Activated CD4-positive, alpha-beta T cell treated with anti-CD3 and anti-CD28 coated beads, Interleukin-2, amount 50 U/mL, for 1 hour (primary cell): ENCODE measurements around the gene NUBPL.
"Not testable (repeated sequence)": the region's sequence is repeated elsewhere in the genome, so short reads cannot be mapped to it uniquely, and the experiment has no call there.

Source experiments
- DNase-seq: peaks from one replicate; pipeline ENCODE4 v3.0.0-alpha.2; 2020

NUBPL gene

DNA sequence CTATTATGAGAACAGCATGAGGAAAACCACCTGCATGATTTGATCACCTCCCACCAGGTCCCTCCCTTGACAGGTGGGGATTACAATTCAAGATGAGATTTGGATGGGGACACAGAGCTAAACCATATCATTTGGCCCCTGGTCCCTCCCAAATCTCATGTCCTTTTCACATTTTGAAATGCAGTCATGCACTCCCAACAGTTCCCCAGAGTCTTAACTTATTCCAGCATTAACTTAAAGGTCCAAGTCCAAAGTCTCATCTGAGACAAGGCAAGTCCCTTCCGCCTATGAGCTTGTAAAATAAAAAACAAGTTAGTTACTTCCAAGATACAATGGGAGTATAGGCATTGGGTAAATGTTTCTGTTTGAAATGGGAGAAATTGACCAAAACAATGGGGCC is 189.8 kb downstream of the NUBPL start:
- not testable (repeated sequence) for DNase-seq

DNA sequence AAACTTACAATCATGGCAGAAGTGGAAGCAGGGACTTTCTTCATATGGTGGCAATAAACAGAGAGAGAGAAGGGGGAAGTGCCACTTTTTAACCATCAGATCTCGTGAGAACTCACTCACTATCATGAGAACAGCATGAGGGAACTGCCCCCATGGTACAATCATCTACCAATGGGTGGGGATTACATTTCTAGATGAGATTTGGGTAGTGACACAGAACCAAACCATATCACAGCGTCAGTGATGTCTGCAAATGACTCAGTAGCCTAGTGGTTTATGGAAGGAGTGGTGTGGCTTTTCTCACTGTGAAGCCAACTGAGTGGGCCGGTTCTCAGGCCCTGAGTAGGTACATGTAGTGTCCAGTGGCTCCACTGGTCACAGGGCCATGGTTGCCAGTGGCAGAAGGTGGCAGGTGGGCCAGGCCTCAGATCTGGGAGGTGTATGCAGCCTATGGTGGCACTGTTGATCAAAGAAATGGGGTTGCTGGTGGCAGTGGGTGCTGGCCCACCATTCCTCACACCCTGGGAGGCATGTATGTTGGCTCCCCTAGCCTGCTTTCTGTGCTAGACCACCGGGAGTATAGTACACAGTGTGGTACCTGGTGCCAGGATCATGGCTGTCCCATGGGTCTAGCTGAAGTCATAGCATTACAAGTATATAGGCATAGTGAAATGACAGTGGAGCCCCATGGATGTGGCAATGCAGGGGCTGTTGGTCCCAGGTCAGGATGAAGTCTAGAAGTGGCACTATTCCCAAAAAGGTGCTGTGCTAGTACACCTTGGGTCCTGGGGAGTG is 191.9 kb downstream of the NUBPL start:
- DNase-seq = no peak

DNA sequence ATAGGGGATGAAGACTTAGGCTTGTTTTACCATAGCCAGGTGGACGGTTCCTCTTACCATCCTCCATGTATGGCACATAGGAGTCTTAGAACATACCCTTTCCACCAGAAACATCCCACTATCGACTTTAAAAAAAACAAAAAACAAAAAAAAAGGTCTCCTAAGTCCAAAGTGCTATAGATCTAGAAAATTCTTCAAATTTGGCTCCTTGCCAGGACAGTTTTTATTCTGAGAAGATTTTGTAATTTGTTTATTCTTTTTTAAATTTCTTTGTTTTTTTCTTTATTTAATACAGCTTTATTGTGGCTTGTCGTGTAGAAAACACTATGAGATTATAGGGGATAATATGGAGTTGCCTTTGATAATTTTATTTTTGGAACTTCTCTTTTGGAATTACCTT is 197.7 kb downstream of the NUBPL start:
- no peak for DNase-seq

DNA sequence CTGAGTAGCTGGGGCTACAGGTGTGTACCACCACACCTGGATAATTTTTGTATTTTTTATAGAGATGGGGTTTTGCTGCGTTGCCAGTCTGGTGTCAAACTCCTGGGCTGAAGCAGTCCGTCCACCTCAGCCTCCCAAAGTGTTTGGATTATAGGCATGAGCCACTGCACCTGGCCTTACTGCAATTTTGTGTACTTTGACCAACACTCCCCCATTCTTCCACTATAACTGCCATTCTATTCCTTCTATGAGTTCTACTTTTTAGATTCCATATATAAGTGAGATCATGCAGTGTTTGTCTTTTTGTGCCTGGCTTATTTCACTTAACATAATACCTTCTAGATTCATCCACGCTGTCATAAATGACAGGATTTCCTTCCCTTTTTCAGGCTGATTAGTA is 199.1 kb downstream of the NUBPL start:
- no peak for DNase-seq

DNA sequence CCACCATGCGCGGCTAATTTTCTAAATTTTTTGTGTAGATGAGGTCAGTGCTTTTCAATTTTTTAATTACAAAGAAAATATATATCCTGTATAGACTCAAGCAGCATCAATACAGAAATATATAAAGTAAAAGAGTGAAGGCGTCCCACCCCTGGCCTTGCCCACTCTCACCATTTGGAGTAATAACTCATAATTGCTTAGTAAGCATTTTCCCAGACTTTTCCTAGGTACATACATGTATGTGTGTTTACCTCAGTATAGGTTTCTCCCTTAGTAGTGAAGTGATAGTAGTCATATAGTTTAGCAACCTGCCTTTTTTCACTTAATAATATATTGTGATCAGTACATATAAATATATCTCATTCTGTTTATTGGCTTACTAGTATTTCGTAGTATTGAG is 200.1 kb downstream of the NUBPL start:
- no peak for DNase-seq

DNA sequence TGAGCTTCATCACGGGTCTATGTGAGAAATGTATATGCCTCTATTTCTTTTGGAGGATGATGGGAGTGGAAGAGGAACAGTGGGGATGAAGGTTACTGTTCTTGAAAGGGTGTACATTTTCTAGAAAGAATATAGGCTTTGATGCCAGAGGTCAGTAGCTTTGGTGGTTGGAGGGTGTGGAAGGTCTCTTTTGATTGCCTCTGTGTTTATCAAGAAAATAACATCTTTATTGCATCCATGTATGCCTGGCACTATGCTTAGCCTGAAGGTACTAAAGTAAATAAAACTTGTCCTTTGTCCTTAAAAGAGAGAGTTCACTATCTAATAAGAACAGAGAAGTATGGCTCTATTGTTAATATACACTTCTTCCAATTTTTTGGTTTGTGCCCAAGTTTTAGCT is 201.8 kb downstream of the NUBPL start:
- DNase-seq = no peak

DNA sequence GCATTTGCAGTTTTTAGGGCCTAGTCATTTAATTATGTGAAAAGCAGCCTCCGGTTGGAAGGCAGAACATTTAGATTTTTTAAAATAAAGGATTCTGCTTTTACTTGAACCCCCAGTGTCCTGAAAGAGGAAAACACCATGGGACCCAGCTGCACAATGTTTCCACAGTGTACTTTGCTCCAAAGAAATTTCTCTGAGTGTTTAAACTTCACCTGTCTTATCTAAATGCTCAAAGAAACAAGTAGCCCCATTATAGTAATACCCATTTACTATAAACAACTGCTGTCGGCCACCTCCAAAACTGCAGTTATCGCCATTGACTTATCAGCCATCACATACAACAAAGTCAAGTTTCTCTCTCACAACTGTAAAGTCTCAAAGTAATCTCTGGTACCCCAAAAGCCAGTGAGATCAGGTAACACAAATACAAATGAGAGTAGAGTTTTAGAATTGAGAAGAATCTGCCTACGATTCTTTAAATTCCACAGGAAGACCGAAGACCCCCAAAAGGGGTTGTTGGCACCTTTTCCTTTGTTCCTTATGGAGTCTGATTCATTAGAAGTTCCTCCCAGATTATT is 205.2 kb downstream of the NUBPL start:
- DNase-seq = no peak

DNA sequence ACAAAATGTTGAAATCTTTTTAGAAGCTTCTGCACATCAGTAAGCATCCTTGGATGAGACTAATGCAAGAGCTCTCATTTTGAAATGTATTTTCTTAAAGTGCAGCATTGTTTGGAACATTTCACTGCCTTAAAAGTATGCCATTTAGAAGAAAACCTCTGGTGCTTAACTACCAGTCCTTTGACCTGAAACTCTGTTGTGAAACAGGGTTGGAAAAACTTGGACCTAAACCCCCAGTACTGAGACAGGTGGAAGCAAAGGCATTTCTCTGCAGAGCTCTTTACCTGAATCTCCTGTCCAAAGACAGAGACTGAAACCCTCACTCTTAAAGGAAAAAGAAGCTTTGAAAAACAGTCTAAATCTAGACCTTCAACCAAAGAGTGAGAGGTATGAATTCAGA is 207.2 kb downstream of the NUBPL start:
- DNase-seq = no peak

DNA sequence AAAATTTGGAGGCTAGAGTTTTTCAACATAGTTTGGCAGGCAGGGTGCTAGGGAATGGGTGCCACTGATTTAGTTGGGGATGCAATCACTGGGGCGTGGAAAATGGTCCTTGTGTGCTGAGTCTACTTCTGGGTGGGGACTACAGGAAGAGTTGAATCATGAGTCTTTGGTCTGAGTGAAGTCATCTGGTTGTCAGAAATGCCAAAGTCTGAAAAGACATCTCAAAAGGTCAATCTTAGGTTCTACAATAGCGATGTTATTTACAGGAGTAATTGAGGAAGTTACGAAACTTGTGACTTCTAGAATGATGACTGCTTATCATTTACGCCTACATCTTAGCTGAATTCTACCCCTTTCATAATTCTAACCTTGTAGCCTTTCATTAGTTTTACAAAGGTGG is 209.1 kb downstream of the NUBPL start:
- DNase-seq = no peak

DNA sequence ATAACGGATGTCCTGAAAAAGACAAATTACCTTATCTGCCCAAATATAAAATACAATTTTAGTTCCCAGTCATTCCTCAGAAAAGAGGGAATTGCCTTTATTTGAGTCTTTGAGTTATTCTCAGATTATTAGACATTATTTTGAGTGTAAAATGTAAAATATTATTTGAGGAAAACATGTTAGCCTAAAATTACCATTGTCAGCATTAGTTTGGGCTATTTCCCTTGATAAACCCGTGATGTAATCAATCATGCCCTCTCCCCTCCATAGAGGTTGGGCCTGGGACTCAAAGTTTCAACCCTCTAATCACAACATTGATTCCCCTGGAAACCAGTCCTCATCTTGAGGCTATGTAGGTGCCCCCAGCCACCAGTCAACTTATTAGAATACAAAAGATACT is 213.4 kb downstream of the NUBPL start:
- no peak for DNase-seq

DNA sequence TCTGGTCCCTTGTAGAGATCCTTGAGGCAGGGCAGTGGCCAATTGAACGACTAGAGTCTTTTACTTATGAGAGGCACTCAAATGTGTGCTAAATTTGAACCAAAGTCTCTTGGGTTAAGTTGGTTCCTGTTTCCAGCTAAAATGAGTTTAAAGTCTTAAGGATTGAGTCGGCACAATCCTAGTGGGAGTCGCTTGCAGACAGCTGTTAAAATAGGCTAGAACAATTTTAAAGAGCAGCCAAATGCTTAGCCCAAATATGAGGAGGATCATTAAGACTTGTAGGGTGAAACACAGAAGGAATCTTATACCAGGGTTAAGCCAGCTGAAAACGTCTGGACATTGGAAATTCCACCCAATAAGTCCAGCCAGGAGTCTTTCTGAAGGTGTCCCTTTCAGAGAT is 216.1 kb downstream of the NUBPL start:
- DNase-seq = no peak

DNA sequence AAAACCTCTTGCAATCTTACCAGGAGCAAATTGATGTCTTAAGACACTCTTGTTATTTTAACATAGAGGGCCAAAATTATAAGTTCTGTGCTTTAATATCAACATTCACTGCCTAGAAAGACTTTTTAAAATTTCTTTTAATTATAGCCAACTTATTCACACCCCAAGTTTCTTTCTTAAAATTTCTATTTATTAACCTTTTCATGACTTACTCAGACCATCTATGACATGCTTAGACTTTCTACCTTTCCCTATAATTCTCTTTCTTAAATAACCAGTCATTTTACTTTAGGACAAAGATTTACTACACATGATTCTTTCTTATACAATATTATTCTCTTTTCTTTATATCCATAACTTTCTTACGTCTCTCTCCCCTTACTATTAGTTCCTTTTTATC is 220.4 kb downstream of the NUBPL start:
- DNase-seq = no peak

DNA sequence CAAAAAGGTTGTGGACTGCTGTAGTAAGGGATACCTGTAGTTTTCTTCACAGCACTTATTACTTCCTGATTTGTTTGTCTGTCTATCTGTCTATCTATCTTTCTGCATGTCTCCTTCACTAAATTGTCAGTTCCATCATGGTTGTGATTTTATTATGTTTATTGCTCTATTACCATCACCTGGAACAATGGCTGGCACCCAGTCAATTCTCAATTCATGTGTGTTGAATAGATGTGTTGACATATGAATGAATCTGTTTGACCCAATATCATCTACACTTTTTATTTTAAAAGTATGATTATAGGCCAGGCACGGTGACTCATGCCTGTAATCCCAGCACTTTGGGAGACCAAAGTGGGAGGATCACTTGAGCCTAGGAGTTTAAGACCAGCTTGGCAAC is 224.4 kb downstream of the NUBPL start:
- DNase-seq = no peak

DNA sequence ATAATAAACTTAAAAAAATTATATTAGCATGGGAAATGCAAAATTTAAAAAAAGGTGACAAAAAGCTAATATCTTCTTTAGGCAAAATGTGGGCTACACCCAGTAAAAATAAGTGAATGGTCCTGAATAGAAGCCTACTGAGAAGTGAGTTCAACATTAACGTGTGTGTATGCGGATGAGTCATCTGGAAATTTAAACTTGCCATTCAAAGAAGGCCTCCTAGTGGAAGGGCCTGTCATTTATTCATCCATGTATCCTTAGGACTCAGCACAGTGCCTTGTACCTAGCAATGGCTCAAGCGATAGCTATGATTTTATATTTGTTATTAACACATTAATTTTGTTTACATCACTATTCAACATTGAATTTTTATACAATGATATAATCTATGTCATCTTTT is 226.2 kb downstream of the NUBPL start:
- DNase-seq = no peak

DNA sequence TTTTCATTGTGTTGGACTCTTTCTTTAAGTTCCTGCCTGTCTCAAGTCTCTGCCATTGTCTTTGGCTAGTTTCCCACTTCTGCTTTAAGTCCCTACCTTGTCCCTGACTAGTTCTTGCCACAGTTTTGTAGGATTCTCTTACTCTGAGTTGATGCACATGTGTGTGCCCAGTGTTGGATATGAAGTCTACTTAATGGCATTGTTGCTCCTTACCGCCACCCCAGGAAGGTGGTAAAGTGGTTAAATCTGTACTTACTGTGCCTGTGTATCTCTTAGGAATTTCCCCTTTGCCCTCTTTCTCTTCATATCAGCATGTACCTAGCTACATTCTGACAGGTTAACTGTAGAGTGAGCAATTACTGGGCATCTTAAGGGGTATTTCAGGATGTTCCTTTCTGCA is 227.1 kb downstream of the NUBPL start:
- DNase-seq = no peak

DNA sequence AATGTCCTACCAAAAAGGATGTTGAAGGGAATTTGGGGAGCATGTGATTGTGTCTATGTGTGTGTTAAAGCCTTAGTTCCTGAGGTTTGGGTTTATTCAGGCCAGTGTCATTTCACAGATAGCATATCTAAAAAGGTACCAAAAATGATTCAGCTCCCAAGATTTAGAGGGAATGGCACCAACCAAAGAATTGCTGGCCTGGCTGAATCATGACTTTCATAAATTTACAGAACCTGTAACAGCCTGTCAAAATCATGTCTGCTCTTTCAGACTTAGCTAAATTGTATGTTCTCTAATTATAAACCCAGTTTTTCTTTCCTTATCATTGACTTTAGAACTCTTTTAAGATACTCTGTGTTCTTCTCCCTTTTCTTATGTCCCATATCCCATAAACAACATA is 231.5 kb downstream of the NUBPL start:
- no peak for DNase-seq

DNA sequence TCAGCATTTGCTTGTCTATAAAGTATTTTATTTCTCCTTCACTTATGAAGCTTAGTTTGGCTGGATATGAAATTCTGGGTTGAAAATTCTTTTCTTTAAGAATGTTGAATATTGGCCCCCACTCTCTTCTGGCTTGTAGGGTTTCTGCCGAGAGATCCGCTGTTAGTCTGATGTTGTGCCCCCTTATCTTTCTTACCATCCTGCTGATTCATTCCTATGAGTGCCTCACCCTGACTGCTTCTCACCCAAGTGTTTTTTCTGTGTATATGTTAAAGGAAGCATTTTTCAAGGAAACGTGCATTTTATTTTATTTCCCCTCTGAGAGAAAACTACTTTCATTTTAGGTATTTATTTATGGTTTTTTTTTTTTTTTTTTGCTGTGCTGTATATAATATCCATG is 236.7 kb downstream of the NUBPL start:
- not testable (repeated sequence) for DNase-seq

DNA sequence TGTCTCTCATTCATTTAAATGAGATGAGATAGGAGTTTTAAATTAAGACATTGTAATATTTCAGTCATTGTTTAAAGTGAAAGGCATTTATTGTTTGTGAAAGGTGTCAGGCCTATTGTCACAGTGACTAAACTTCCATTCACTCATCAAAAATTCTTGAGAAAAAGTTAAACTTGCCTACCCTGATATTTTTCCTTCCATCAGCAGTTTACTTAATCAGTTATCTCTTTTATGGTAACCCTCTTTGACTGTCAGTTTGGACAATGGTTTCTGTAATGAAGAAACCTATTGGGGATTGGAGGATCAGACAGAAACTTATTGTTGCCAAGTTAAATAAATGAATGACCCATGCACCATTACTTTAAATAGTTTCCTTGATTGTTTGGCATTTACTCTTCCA is 241.6 kb downstream of the NUBPL start:
- DNase-seq = no peak

DNA sequence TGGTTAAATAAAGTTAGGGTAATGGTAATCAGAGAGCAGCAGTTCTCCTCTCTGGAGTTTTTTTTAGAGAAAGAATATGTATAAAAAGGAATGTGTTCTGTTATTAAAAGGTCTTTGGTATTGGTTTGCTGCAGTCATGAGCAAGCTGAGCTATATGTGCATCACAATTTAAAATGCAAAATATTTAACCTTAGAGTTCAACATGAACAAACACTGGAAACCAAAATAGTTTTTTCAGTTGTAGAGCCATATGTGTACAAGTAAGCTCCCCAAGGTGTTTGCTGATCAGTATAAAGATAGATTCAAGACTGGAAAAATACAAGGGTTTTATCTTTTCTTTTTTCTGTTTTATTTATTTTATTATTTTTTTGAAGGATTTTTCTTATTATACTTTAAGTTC is 245.0 kb downstream of the NUBPL start:
- DNase-seq = no peak

DNA sequence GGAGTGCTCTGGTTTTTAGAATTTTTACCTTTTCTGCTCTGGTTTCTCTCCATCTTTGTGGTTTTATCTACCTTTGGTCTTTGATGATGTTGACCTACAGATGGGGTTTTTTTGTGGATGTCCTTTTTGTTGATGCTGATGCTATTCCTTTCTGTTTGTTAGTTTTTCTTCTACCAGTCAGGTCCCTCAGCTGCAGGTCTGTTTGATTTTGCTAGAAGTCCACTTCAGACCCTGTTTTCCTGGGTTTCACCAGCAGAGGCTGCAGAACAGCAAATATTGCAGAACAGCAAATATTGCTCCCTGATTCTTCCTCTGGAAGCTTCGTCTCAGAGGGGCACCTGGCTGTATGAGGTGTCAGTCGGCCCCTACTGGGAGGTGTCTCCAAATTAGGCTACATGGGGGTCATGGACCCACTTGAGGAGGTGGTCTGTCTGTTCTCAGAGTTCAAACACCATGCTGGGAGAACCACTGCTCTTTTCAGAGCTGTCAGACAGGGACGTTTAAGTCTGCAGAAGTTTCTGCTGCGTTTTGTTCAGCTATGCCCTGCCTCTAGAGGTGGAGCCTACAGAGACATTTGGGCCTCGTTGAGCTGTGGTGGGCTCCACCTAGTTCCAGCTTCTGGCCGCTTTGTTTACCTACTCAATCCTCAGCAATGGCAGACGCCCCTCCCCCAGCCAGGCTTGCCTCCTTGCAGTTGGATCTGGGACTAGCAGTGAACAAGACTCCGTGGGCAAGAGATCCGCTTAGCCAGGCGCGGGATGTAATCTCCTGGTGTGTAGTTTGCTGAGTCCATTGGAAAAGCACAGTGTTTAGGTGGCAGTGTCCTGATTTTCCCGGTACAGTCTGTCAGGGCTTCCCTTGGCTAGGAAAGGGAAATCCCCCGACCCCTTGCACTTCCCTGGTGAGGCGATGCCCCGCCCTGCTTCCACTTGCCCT is 250.8 kb downstream of the NUBPL start:
- DNase-seq = not testable (repeated sequence)

DNA sequence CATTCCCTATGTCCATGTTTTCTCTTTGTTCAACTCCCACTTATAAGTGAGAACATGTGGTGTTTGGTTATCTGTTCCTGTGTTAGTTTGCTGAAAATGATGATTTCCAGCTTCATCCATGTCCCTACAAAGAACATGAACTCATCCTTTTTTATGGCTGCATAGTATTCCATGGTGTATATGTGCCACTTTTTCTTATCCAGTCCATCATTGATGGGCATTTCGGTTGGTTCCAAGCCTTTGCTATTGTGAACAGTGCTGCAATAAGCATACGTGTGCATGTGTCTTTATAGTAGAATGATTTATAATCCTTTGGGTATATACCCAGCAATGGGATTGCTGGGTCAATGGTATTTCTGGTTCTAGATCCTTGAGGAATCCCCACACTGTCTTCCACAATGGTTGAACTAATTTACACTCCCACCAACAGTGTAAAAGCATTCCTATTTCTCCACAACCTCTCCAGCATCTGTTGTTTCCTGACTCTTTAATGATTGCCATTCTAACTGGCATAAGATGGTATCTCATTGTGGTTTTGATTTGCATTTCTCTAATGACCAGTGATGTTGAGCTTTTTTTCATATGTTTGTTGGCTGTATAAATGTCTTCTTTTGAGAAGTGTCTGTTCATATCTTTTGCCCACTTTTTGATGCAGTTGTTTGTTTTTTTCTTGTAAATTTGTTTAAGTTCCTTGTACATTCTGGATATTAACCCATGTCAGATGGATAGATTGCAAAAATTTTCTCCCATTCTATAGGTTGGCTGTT is 252.7 kb downstream of the NUBPL start:
- DNase-seq = not testable (repeated sequence)

DNA sequence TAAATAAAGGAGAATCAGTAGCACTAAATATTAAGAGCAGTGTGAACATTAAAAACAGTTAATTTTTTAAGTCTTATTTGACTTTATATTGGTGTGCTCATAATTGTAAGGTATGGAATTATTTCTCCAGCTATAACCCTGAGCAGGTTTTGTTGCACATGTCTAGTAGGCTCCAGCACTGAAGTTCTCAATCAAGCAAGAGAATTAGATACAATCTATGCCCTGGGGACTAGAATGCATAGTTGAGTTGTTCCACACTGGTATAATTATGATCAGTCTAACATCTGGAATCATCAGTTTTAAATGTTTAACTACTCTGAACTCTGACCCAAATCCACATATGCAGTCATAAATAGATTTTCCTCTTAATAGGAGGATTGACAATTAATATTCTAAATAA is 258.1 kb downstream of the NUBPL start:
- no peak for DNase-seq

DNA sequence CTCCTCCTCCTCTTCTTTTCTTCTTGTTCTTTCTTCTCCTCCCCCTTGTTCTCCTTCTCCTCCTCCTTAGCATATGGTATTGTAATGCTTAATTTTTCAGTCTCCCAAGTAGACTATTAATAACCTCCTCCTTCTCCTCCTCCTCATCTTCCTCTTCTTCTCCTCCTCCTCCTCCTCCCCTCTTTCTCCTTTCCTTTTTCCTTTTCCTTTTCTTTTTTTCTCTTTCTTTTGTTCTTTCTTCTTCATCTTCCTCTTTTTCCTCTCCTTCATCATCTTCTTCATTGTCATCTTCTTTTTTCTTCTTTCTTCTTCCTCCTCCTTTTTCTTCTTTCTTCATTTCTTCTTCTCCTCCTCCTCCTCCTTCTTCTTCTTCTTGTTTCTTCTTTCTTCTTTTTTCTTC is 264.3 kb downstream of the NUBPL start:
- DNase-seq = no peak
